Renal cortex interstitium (tissue), 11 donors: ENCODE results near the gene PDIA6. TPM values are rescaled to one million over a fixed set of nuclear protein-coding genes. Genes with fewer than 3 reads are reported as not detected.

Experiments
- DNase-seq, 11 donors: peaks; one replicate each; pipeline ENCODE4 v3.0.0-alpha.2; 2013; ENCODE audit warnings: low read depth in 9 of 11, low spot score in 4 of 11; ENCODE audit errors: extremely low read depth in 1 of 11
- polyA plus RNA-seq, 3 donors: library from polyadenylated mRNA; unstranded; fragments of 120-200 nt; gene quantifications; one replicate each; pipeline ENCODE4 v1.2.1, GENCODE V29; 2013; ENCODE audit not compliant: insufficient read length in 3 of 3

Gene PDIA6
- polyA plus RNA-seq, 3 donors = 335 to 375 (median 363) TPM

- DNase-seq = no peak
These were observed 54.7 kb downstream of the PDIA6 start for GRCh38 chr2:10757814-10758286.

GRCh38 chr2:10755621-10756020 lies 57.0 kb downstream of the PDIA6 start:
- DNase-seq = no peak

GRCh38 chr2:10753876-10754275 lies 58.7 kb downstream of the PDIA6 start:
- DNase-seq = no peak

GRCh38 chr2:10753156-10753555 lies 59.4 kb downstream of the PDIA6 start:
- no peak for DNase-seq

GRCh38 chr2:10752236-10752635 lies 60.3 kb downstream of the PDIA6 start:
- no peak for DNase-seq

GRCh38 chr2:10750610-10751009 lies 62.0 kb downstream of the PDIA6 start:
- DNase-seq = no peak

GRCh38 chr2:10742666-10743065 lies 69.9 kb downstream of the PDIA6 start:
- no peak for DNase-seq

- no peak for DNase-seq
These were observed 71.4 kb downstream of the PDIA6 start for GRCh38 chr2:10741139-10741538.

- DNase-seq = no peak
These were observed 72.4 kb downstream of the PDIA6 start for GRCh38 chr2:10740226-10740625.

- DNase-seq = no peak
These were observed 74.4 kb downstream of the PDIA6 start for GRCh38 chr2:10738192-10738591.

- DNase-seq = no peak
These were observed 78.6 kb downstream of the PDIA6 start for GRCh38 chr2:10733980-10734379.

- DNase-seq = no peak
These were observed 79.0 kb downstream of the PDIA6 start for GRCh38 chr2:10733566-10733925.

Other genes starting within 250 kb of the PDIA6 start
- gene NOL10, start 122.8 kb downstream of the PDIA6 start, polyA plus RNA-seq = 10 to 100 TPM; 25.5 to 32.7 (median 27.2) TPM
- 10 to 100 TPM in 1 of 3 donors, 1 to 10 TPM in 2; 4.8 to 11.3 (median 5.1) TPM for gene ATP6V1C2, start 91.2 kb downstream of the PDIA6 start, polyA plus RNA-seq
- 1 to 10 TPM in 2 of 3 donors, under 1 TPM in 1; 1.00 to 1.4 (median 1.2) TPM for gene KCNF1, start 99.1 kb upstream of the PDIA6 start, polyA plus RNA-seq